Measurements from ENCODE around the gene PLEKHJ1. TPM values are rescaled to one million over a fixed set of nuclear protein-coding genes. Genes with fewer than 3 reads are reported as not detected.
A peak's percentile ranks its signal among the peaks of the same experiment; 100 is the strongest.

PLEKHJ1 gene
- total RNA-seq (2021) (164 to 189 TPM (median 167 TPM) in 3 replicates), Bru-seq, nascent RNA (percentile 72 among the genes with signal in this experiment)
- long read RNA-seq, experiment 1, transcript PLEKHJ1-206 (5 exons, 1,311 nt) = minor isoform, 22 of 430 reads
- long read RNA-seq, experiment 1, transcript PLEKHJ1-202 (5 exons, 494 nt) = minor isoform, 6 of 430 reads
- long read RNA-seq, experiment 1, transcript PLEKHJ1-201 (6 exons, 1,206 nt) = major isoform, 367 of 430 reads
- long read RNA-seq, experiment 1, partial matches to known transcripts = 6 of 430 reads
- long read RNA-seq, experiment 1, other reads (novel, unspliced or antisense) = 19 of 430 reads
- long read RNA-seq, experiment 2, transcript PLEKHJ1-201 (6 exons, 1,206 nt) = major isoform, 122 of 182 reads
- long read RNA-seq, experiment 2, partial matches to known transcripts = 14 of 182 reads
- long read RNA-seq, experiment 2, other reads (novel, unspliced or antisense) = 36 of 182 reads
- long read RNA-seq, experiment 3, transcript PLEKHJ1-202 (5 exons, 494 nt) = minor isoform, 5 of 526 reads
- long read RNA-seq, experiment 3, transcript PLEKHJ1-206 (5 exons, 1,311 nt) = minor isoform, 19 of 526 reads
- long read RNA-seq, experiment 3, transcript PLEKHJ1-201 (6 exons, 1,206 nt) = major isoform, 458 of 526 reads
- long read RNA-seq, experiment 3, transcript PLEKHJ1-213 (5 exons, 1,092 nt) = minor isoform, 6 of 526 reads
- long read RNA-seq, experiment 3, partial matches to known transcripts = 14 of 526 reads
- long read RNA-seq, experiment 3, other reads (novel, unspliced or antisense) = 23 of 526 reads

GRCh38 chr19:2236314-2237050, at the start of gene PLEKHJ1, which contains the start of gene SF3A2:
PLEKHJ1 (minus strand) TSS chr19:2236329; CDS start chr19:2236248, 81 bp downstream.
SF3A2 (plus strand) TSS chr19:2236824; CDS start chr19:2243419, 6,595 bp downstream.
- peak; percentile 83 for ATAC-seq
- peaks cover 14% of the 10 kb centered on the region; the same call in 1 of the 2 replicates for H3K36me3 Mint-ChIP-seq
- peak; percentile 95; the same call in 1 of the 2 replicates for TF ChIP-seq ARID4B (CRISPR knock-in tag; IDR thresholded peaks at IDR 0.05; ENCODE audit: borderline replicate concordance)
- TF ChIP-seq JUN (CRISPR knock-in tag; IDR thresholded peaks at IDR 0.05) = peak; percentile 50; the same call in 1 of the 2 replicates
- TF ChIP-seq PREB (CRISPR knock-in tag; IDR thresholded peaks at IDR 0.05; ENCODE audit: borderline replicate concordance) = no peak
- no peak for TF ChIP-seq ATF3 (CRISPR knock-in tag; conservative IDR thresholded peaks at IDR 0.05)
- TF ChIP-seq ZNF317 (CRISPR knock-in tag; IDR thresholded peaks at IDR 0.05; ENCODE audit: borderline replicate concordance, low read depth) = no peak
- TF ChIP-seq STAT6 (CRISPR knock-in tag; conservative IDR thresholded peaks at IDR 0.05; ENCODE audit: low read depth) = no peak
- no peak for TF ChIP-seq JAZF1 (CRISPR knock-in tag; IDR thresholded peaks at IDR 0.05)
- peak; percentile 92 for TF ChIP-seq E2F1 (CRISPR knock-in tag; IDR thresholded peaks at IDR 0.05)
- no peak for TF ChIP-seq ZNF512 (CRISPR knock-in tag; IDR thresholded peaks at IDR 0.05; ENCODE audit: borderline replicate concordance)
- peak; percentile 94 for TF ChIP-seq MYBL2 (CRISPR knock-in tag; IDR thresholded peaks at IDR 0.05)
- 0 out of 2 replicates have a peak, but pooled peaks have one; percentile 6 for TF ChIP-seq KAT7 (CRISPR knock-in tag; IDR thresholded peaks at IDR 0.05; ENCODE audit: borderline replicate concordance)
- no peak for TF ChIP-seq RORB (CRISPR knock-in tag; IDR thresholded peaks at IDR 0.05)
- peak; percentile 79 for TF ChIP-seq PRDM15 (CRISPR knock-in tag; IDR thresholded peaks at IDR 0.05)
- peak; percentile 84 for TF ChIP-seq ZBTB43 (CRISPR knock-in tag; IDR thresholded peaks at IDR 0.05)

More at GRCh38 chr19:2236314-2237050, at the start of gene PLEKHJ1, which contains the start of gene SF3A2:
- peaks cover 5% of the 10 kb centered on the region; the same call in 1 of the 2 replicates for H3K27me3 Mint-ChIP-seq (ENCODE audit: low read depth)
- peak within 1 kb of the TSS; percentile 93 for H3K4me3 Mint-ChIP-seq
- ChIA-PET POLR2A (interaction anchor here (1.2 kb wide), 1 partner anchor 39 kb away, joined by 3 read pairs; no protein-coding TSS in a partner anchor), CTCF (interaction anchor here (0.6 to 4.7 kb wide), 19 partner anchors 10 to 290 kb away, joined by 3 to 65 read pairs (median 4); partner anchors contain the start of gene AMH)
- H3K9me3 Mint-ChIP-seq = no peaks in the 10 kb centered on the region
- H3K4me1 Mint-ChIP-seq = peaks cover 42% of the 10 kb centered on the region
- peak; percentile 97 for DNase-seq (ENCODE audit: low spot score)
- peak within 1 kb of the TSS; percentile 99 for H3K27ac Mint-ChIP-seq

Measured in WTC11 (cell line).